Measurements from ENCODE around the gene PSMA3. TPM values are rescaled to one million over a fixed set of nuclear protein-coding genes. Genes with fewer than 3 reads are reported as not detected.
A peak's percentile ranks its signal among the peaks of the same experiment; 100 is the strongest.
"Not testable (repeated sequence)": the region's sequence is repeated elsewhere in the genome, so short reads cannot be mapped to it uniquely, and the experiment has no call there.

PSMA3 gene
- total RNA-seq, 1 donor from 2014 or later: 83.3 TPM

- no peak for TF ChIP-seq CTCF (IDR thresholded peaks at IDR 0.05)
- intact Hi-C loops (cut with DNase I): no loop called here
- DNase-seq (ENCODE audit: low spot score in 2 of 2): no peak
- Histone ChIP-seq H3K9me3 (no peaks in the 10 kb centered on the region), H3K27me3 (no peaks in the 10 kb centered on the region), H3K27ac (no peak overlapping the region), H3K4me3 (no peak overlapping the region), H3K4me1 (peaks cover 2 to 16% of the 10 kb centered on the region in 2 donors), H3K36me3 (peaks cover 11 to 41% of the 10 kb centered on the region in 2 donors)
These were observed 5.0 kb downstream of the PSMA3 start for GRCh38 chr14:58249611-58250010.

GRCh38 chr14:58258156-58258555 lies 13.5 kb downstream of the PSMA3 start:
- no peak for DNase-seq (ENCODE audit: low spot score in 2 of 2)
- Histone ChIP-seq H3K9me3 (no peaks in the 10 kb centered on the region), H3K4me3 (no peak overlapping the region), H3K4me1 (no peaks in the 10 kb centered on the region), H3K27ac (no peak overlapping the region), H3K27me3 (no peaks in the 10 kb centered on the region), H3K36me3 (peaks cover 64 to 80% of the 10 kb centered on the region in 2 donors)
- TF ChIP-seq CTCF (IDR thresholded peaks at IDR 0.05): no peak
- intact Hi-C loops (cut with DNase I): no loop called here

- H3K27me3 ChIP-seq; H3K27ac ChIP-seq; H3K4me3 ChIP-seq; H3K9me3 ChIP-seq; intact Hi-C loops (cut with DNase I); H3K4me1 ChIP-seq; DNase-seq (ENCODE audit: low spot score in 2 of 2): not testable (repeated sequence)
- peaks cover 83 to 93% of the 10 kb centered on the region in 2 donors for H3K36me3 ChIP-seq
These were observed 17.4 kb downstream of the PSMA3 start for GRCh38 chr14:58262005-58262404.

- Histone ChIP-seq H3K9me3 (no peaks in the 10 kb centered on the region), H3K4me1 (no peaks in the 10 kb centered on the region), H3K36me3 (peaks cover 83 to 90% of the 10 kb centered on the region in 2 donors), H3K27ac (no peak overlapping the region), H3K27me3 (no peaks in the 10 kb centered on the region), H3K4me3 (no peak overlapping the region)
- TF ChIP-seq CTCF (IDR thresholded peaks at IDR 0.05): no peak
- intact Hi-C loops (cut with DNase I): no loop called here
- no peak for DNase-seq (ENCODE audit: low spot score in 2 of 2)
These were observed 20.8 kb downstream of the PSMA3 start for GRCh38 chr14:58265401-58265800.

- TF ChIP-seq CTCF (IDR thresholded peaks at IDR 0.05): no peak
- DNase-seq (ENCODE audit: low spot score in 2 of 2): no peak
- intact Hi-C loops (cut with DNase I): no loop called here
- Histone ChIP-seq H3K36me3 (peaks cover 46 to 63% of the 10 kb centered on the region in 2 donors), H3K4me1 (peaks cover 0 to 20% of the 10 kb centered on the region in 2 donors), H3K27me3 (no peaks in the 10 kb centered on the region), H3K4me3 (no peak overlapping the region), H3K9me3 (no peaks in the 10 kb centered on the region), H3K27ac (no peak overlapping the region)
These were observed 26.0 kb downstream of the PSMA3 start for GRCh38 chr14:58270628-58271027.

- Histone ChIP-seq H3K27me3 (no peaks in the 10 kb centered on the region), H3K4me3 (no peak overlapping the region), H3K36me3 (peaks cover 27 to 54% of the 10 kb centered on the region in 2 donors), H3K4me1 (peaks cover 0 to 20% of the 10 kb centered on the region in 2 donors), H3K9me3 (no peaks in the 10 kb centered on the region), H3K27ac (peak overlapping the region; percentile 36 to 47)
- no peak for TF ChIP-seq CTCF (IDR thresholded peaks at IDR 0.05)
- DNase-seq (ENCODE audit: low spot score in 2 of 2): no peak
- intact Hi-C loops (cut with DNase I): no loop called here
These were observed 28.1 kb downstream of the PSMA3 start for GRCh38 chr14:58272588-58273372.

Measured in ascending aorta (tissue), 2 donors.